K562 (cell line): ENCODE results near the gene IL17RC. TPM values are rescaled to one million over a fixed set of nuclear protein-coding genes. Genes with fewer than 3 reads are reported as not detected.
A peak's percentile ranks its signal among the peaks of the same experiment; 100 is the strongest.

ENCODE experiments used
- ATAC-seq: fragments of 200-7000 bp; cut with Tn5 transposase; 3 replicates; pipeline ENCODE4 v1.9.1; 2020; ENCODE audit warnings: moderate library complexity
- BruUV-seq: library from RNA; stranded (reverse); fragments of 400-500 nt; replicated peaks from 2 replicates; lab custom pipeline; 2021; lab: Mats Ljungman, UMichigan
- CTCF ChIA-PET: fragments of 300-600 bp; formaldehyde crosslinking; extraction: SDS; loops from one replicate; lab custom pipeline; 2021; ENCODE audit warnings: low intra/inter-chr PET ratio; lab: Yijun Ruan, JAX
- POLR2A ChIA-PET: fragments of 300-600, 350-650 bp; sonication (Branson Sonifier 250); formaldehyde crosslinking; extraction: SDS; loops from one replicate; lab custom pipeline; 2021; ENCODE audit warnings: antibody characterized with exemption, inconsistent platforms; lab: Yijun Ruan, JAX
- DNase-seq, 4 experiments: peaks; one replicate each; pipeline versions ENCODE4 v3.0.0 to v3.0.0-alpha.2; 2011 to 2018; ENCODE audit warnings: low spot score in 3 of 4, mixed read lengths in 3 of 4; ENCODE audit errors: extremely low read depth in 1 of 4
- FAIRE-seq: peaks from 2 replicates; lab custom pipeline; 2011; peaks lifted over from hg19 to GRCh38; lab: Jason Lieb, UNC
- H2AFZ ChIP-seq: 2 replicates; pipeline ENCODE4 v1.6.0; 2011; ENCODE audit warnings: low read depth, low read length, control low read depth, inconsistent platforms
- H3K27ac ChIP-seq: fragments of 200-600 bp; 3 replicates; pipeline ENCODE4 v1.8.0; 2011; ENCODE audit warnings: low read depth, mild to moderate bottlenecking, control low read depth, inconsistent platforms, low read length, moderate library complexity, mixed read lengths; ENCODE audit errors: extremely low read depth
- H3K27me3 ChIP-seq, 2 experiments: fragments of 300-600 bp in 1 of 2; 2 replicates in 1 of 2; 3 replicates in 1 of 2; pipeline versions ENCODE4 v1.6.0 to v1.8.0; 2011; ENCODE audit warnings: inconsistent platforms in 2 of 2, low read length in 2 of 2, mild to moderate bottlenecking in 1 of 2, mixed read lengths in 1 of 2, moderate library complexity in 1 of 2; ENCODE audit not compliant: control insufficient read depth in 2 of 2, insufficient read depth in 2 of 2
- H3K36me3 ChIP-seq: fragments of 300-600 bp; 3 replicates; pipeline ENCODE4 v1.8.0; 2011; ENCODE audit warnings: mild to moderate bottlenecking, low read length, inconsistent platforms; ENCODE audit not compliant: control insufficient read depth, insufficient read depth
- H3K4me1 ChIP-seq, 2 experiments: fragments of 200-600 bp in 1 of 2; replicated peaks in 1 of 2; 2 replicates in 1 of 2; 3 replicates in 1 of 2; pipeline versions ENCODE4 v1.5.1 to v1.8.0; 2011; ENCODE audit warnings: inconsistent platforms in 2 of 2, low read length in 2 of 2, mild to moderate bottlenecking in 1 of 2, mixed read lengths in 1 of 2, moderate library complexity in 1 of 2; ENCODE audit not compliant: control insufficient read depth in 2 of 2, insufficient read depth in 2 of 2
- H3K4me2 ChIP-seq: 2 replicates; pipeline ENCODE4 v1.6.1; 2011; ENCODE audit warnings: low read length, control low read depth, inconsistent platforms, mixed read lengths; ENCODE audit not compliant: insufficient read depth
- H3K4me3 ChIP-seq: fragments of 200-600 bp; sonication (generic), shearing (Covaris generic); 2 replicates; pipeline ENCODE4 v1.5.1; 2016; ENCODE audit warnings: control low read depth, inconsistent platforms
- H3K79me2 ChIP-seq: fragments of 200-600 bp; 3 replicates; pipeline ENCODE4 v1.8.0; 2011; ENCODE audit warnings: low read length, inconsistent platforms; ENCODE audit not compliant: control insufficient read depth, insufficient read depth
- H3K9ac ChIP-seq, 2 experiments: 2 replicates each; pipeline versions ENCODE4 v1.6.0 to v1.6.1; 2011; ENCODE audit warnings: low read depth in 2 of 2, low read length in 2 of 2, control low read depth in 1 of 2, inconsistent platforms in 1 of 2, mild to moderate bottlenecking in 1 of 2, mixed read lengths in 1 of 2; ENCODE audit not compliant: insufficient read depth in 1 of 2
- H3K9me1 ChIP-seq: one replicate; pipeline ENCODE4 v1.6.0; 2011; ENCODE audit warnings: inconsistent platforms, mild to moderate bottlenecking, low read length, moderate library complexity; ENCODE audit not compliant: control insufficient read depth, insufficient read depth
- H3K9me3 ChIP-seq: replicated peaks from 2 replicates; pipeline ENCODE4 v1.5.1; 2011; ENCODE audit warnings: low read depth, low read length, inconsistent platforms; ENCODE audit not compliant: control insufficient read depth, insufficient read depth
- H4K20me1 ChIP-seq: replicated peaks from 2 replicates; pipeline ENCODE4 v1.6.1; 2011; ENCODE audit warnings: low read length, inconsistent platforms, mixed read lengths; ENCODE audit not compliant: control insufficient read depth, insufficient read depth
- BRCA1 ChIP-seq, 2 experiments: fragments of 450-650 bp in 1 of 2; sonication (generic) in 1 of 2; formaldehyde crosslinking in 1 of 2; IDR thresholded peaks; 2 replicates each; pipeline versions ENCODE4 v1.5.0 to v1.6.1; 2017 to 2020; ENCODE audit warnings: mild to moderate bottlenecking in 1 of 2, missing genetic modification reagents in 1 of 2
- COPS2 ChIP-seq: fragments of 450-650 bp; conservative IDR thresholded peaks from 2 replicates; pipeline ENCODE4 v1.6.1; 2016; ENCODE audit warnings: mild to moderate bottlenecking, moderate library complexity
- CREM ChIP-seq: IDR thresholded peaks from 2 replicates; pipeline ENCODE4 v1.6.1; 2014; ENCODE audit warnings: antibody characterized with exemption, low read depth
- EP300 ChIP-seq: IDR thresholded peaks from 2 replicates; pipeline ENCODE4 v1.6.1; 2012; ENCODE audit warnings: low read length, improper control_type of control experiment
- FOSL1 ChIP-seq: fragments of 200-800 bp; sonication (Bioruptor generic); conservative IDR thresholded peaks from 2 replicates; pipeline ENCODE4 v1.6.1; 2016; ENCODE audit warnings: missing genetic modification characterization, missing compliant biosample characterization
- HOXB6 ChIP-seq: fragments of 250-450 bp; sonication (Bioruptor Pico); IDR thresholded peaks from 2 replicates; pipeline ENCODE4 v1.5.1; 2022; ENCODE audit warnings: mild to moderate bottlenecking, borderline replicate concordance
- MAZ ChIP-seq, 2 experiments: fragments of 450-650 bp in 1 of 2; sonication (generic) in 1 of 2; formaldehyde crosslinking; IDR thresholded peaks in 1 of 2; conservative IDR thresholded peaks in 1 of 2; 2 replicates each; pipeline versions ENCODE4 v1.4.0 to v1.5.0; 2020; ENCODE audit warnings: mild to moderate bottlenecking in 1 of 2, missing genetic modification reagents in 1 of 2
- NFATC3 ChIP-seq: fragments of 450-650 bp; IDR thresholded peaks from 2 replicates; pipeline ENCODE4 v1.6.1; 2017; ENCODE audit warnings: mild to moderate bottlenecking
- NRF1 ChIP-seq, 2 experiments: fragments of 450-650 bp; IDR thresholded peaks in 1 of 2; conservative IDR thresholded peaks in 1 of 2; 2 replicates each; pipeline ENCODE4 v1.6.1; 2014; ENCODE audit warnings: mild to moderate bottlenecking in 2 of 2
- POLR2G ChIP-seq: fragments of 200-400 bp; formaldehyde crosslinking; IDR thresholded peaks from 2 replicates; pipeline ENCODE4 v1.6.1; 2017; ENCODE audit warnings: low read depth, mild to moderate bottlenecking, antibody characterized with exemption, low read length, moderate library complexity
- SMAD2 ChIP-seq: fragments of 150-350 bp; IDR thresholded peaks from 2 replicates; pipeline ENCODE4 v1.6.1; 2014; ENCODE audit warnings: low read depth, mild to moderate bottlenecking, low read length
- SNIP1 ChIP-seq: fragments of 450-650 bp; IDR thresholded peaks from 2 replicates; pipeline ENCODE4 v1.7.1; 2017; ENCODE audit warnings: low read depth, mild to moderate bottlenecking
- ZNF41 ChIP-seq: fragments of 250-450 bp; sonication (Bioruptor Pico); conservative IDR thresholded peaks from 2 replicates; pipeline ENCODE4 v1.4.0; 2020; ENCODE audit warnings: mild to moderate bottlenecking
- ZZZ3 ChIP-seq: fragments of 450-650 bp; IDR thresholded peaks from 2 replicates; pipeline ENCODE4 v1.6.1; 2016; ENCODE audit warnings: antibody characterized with exemption, mild to moderate bottlenecking, moderate library complexity
- WGBS: fragments of 100-300 bp; shearing (Covaris generic); methylation state at CpG from one replicate; pipeline ENCODE4 v1.1.6; 2016; ENCODE audit warnings: low coverage, mixed read lengths; ENCODE audit not compliant: insufficient coverage; ENCODE audit errors: missing lambda C conversion rate; 5-methylcytosine and 5-hydroxymethylcytosine counted together
- in situ Hi-C: fragments of 300-500 bp; cut with MboI; formaldehyde crosslinking; loops from 4 replicates; pipeline ENCODE4 v1.15.0; 2018; ENCODE audit warnings: inconsistent platforms, mixed read lengths
- intact Hi-C: fragments of 100-400 bp; cut with micrococcal nuclease; formaldehyde crosslinking; loops from 2 replicates; pipeline ENCODE4 v1.14.2; 2022
- polyA plus RNA-seq, 8 experiments: library from polyadenylated mRNA; depleted of rRNA in 4 of 8; stranded (reverse) in 5 of 8; unstranded in 3 of 8; fragments of >200 nt; fragmentation: Nextera tagmentation in 2 of 8; fragmentation: Illumina TruSeq in 1 of 8; extraction: Ambion mirVana in 2 of 8; extraction: Trizol in 1 of 8; gene quantifications; 2 replicates each; pipeline versions ENCODE4 v1.2.1 to v1.2.3, GENCODE V29; 2011 to 2014; ENCODE audit warnings: inconsistent platforms in 1 of 8, missing spikeins in 1 of 8
- total RNA-seq, 7 experiments: library from RNA; depleted of rRNA in 6 of 7; stranded (reverse); fragments of >200 nt in 6 of 7; fragmentation: Illumina TruSeq in 2 of 7; extraction: Trizol in 2 of 7; gene quantifications; 2 replicates each; pipeline versions ENCODE4 v1.2.1 to v1.2.3, GENCODE V29; 2011 to 2021; ENCODE audit warnings: low replicate concordance in 1 of 7
- TF ChIP-seq, protein P1 (sequence below): fragments of 450-650 bp; IDR thresholded peaks from 2 replicates; pipeline ENCODE4 v1.6.1; 2016; ENCODE audit warnings: missing biosample characterization, missing genetic modification characterization

IL17RC gene
- total and polyA plus RNA-seq, 9 of the 15 experiments (the other 6 are each of a cell fraction or from before 2014, with no cell fraction given): 0.15 to 11.4 (median 7.1) TPM; not detected in 1

GRCh38 chr3:9902372-9903237 lies 14.3 kb upstream of the IL17RC start, which contains the start of gene IL17RE:
Gene IL17RE (plus strand): TSS chr3:9902848. CDS start chr3:9902933, 85 bp downstream.
- CTCF ChIA-PET: no interaction called here
- in situ Hi-C loops (no loop called here), intact Hi-C loops (no loop called here)
- H3K79me2 ChIP-seq: no peaks in the 10 kb centered on the region
- H3K9ac ChIP-seq: peak within 1 kb of the TSS; percentile 45 to 86; a peak in 3 of 4 replicates
- WGBS: 47% methylated on average over 13 of the region's 13 CpGs
- H3K4me1 ChIP-seq: peaks cover 36 to 39% of the 10 kb centered on the region in 2 experiments
- DNase-seq: peak; percentile 63 to 67 (median 64)
- peak within 1 kb of the TSS; percentile 39; the same call in 1 of the 3 replicates for H3K27ac ChIP-seq
- H3K27me3 ChIP-seq: no peaks in the 10 kb centered on the region
- H3K9me1 ChIP-seq: no peaks in the 10 kb centered on the region
- no peak within 1 kb of the TSS for H3K4me3 ChIP-seq
- H3K4me2 ChIP-seq: peak within 1 kb of the TSS; percentile 67
- H4K20me1 ChIP-seq: no peaks in the 10 kb centered on the region
- H3K36me3 ChIP-seq: no peaks in the 10 kb centered on the region
- no peaks in the 10 kb centered on the region for H3K9me3 ChIP-seq
- peak within 1 kb of the TSS; percentile 97 for H2AFZ ChIP-seq
- POLR2A ChIA-PET: interaction anchor here (0.6 to 5.8 kb wide), 7 partner anchors 9 to 49 kb away, joined by 3 to 33 read pairs (median 7); partner anchors contain the start of genes CRELD1 and JAGN1
- peak; percentile 68 for ATAC-seq
- no TSS peak for BruUV-seq
- peak; percentile 56 for FAIRE-seq
- no peak for TF ChIP-seq NFATC3
- TF ChIP-seq SMAD2: no peak
- no peak for TF ChIP-seq FOSL1 (tag)
- TF ChIP-seq CREM: no peak
- TF ChIP-seq POLR2G: 0 out of 2 replicates have a peak, but pooled peaks have one; percentile 21
- no peak for TF ChIP-seq HOXB6 (CRISPR knock-in tag)
- no peak for TF ChIP-seq ZNF41 (CRISPR knock-in tag)
- TF ChIP-seq BRCA1 (IDR thresholded peaks at IDR 0.05): no peak
- no peak for TF ChIP-seq BRCA1 (CRISPR knock-in tag; IDR thresholded peaks at IDR 0.05)
- TF ChIP-seq NRF1 (conservative IDR thresholded peaks at IDR 0.05 in 1 of 2, IDR thresholded peaks at IDR 0.05 in 1 of 2): peak; percentile 69 to 75
- no peak for TF ChIP-seq SNIP1
- TF ChIP-seq COPS2: no peak
- TF ChIP-seq EP300: no peak
- TF ChIP-seq MAZ (CRISPR knock-in tag; conservative IDR thresholded peaks at IDR 0.05 in 1 of 2, IDR thresholded peaks at IDR 0.05 in 1 of 2): 0 out of 4 replicates have a peak, but pooled peaks of 1 of the 2 experiments have one; percentile 25
- TF ChIP-seq, protein P1, sequence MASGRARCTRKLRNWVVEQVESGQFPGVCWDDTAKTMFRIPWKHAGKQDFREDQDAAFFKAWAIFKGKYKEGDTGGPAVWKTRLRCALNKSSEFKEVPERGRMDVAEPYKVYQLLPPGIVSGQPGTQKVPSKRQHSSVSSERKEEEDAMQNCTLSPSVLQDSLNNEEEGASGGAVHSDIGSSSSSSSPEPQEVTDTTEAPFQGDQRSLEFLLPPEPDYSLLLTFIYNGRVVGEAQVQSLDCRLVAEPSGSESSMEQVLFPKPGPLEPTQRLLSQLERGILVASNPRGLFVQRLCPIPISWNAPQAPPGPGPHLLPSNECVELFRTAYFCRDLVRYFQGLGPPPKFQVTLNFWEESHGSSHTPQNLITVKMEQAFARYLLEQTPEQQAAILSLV (tag): no peak
- TF ChIP-seq ZZZ3: no peak
